ENCODE results near the gene SORL1.

The SORL1 gene

DNA sequence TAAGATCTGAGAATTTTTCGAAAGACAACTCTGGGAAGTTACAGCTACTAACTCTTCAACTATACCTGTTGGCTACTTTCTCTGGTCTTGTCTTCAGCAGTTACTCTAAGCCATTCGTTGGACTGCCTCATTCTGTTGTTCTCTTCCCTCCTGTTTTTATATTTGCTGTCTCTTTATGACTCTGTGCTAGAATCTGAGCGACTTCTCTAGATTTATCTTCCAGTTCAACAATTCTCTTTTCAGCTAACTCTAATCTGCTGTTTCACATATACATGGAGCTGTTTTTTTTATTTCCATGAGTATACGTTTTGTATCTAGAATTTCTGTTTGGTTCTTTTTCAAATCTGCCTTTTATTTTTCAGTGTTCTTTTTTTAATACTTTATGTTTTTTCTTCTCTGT lies 128.0 kb downstream of the SORL1 start:
- TF ChIP-seq, protein P1, sequence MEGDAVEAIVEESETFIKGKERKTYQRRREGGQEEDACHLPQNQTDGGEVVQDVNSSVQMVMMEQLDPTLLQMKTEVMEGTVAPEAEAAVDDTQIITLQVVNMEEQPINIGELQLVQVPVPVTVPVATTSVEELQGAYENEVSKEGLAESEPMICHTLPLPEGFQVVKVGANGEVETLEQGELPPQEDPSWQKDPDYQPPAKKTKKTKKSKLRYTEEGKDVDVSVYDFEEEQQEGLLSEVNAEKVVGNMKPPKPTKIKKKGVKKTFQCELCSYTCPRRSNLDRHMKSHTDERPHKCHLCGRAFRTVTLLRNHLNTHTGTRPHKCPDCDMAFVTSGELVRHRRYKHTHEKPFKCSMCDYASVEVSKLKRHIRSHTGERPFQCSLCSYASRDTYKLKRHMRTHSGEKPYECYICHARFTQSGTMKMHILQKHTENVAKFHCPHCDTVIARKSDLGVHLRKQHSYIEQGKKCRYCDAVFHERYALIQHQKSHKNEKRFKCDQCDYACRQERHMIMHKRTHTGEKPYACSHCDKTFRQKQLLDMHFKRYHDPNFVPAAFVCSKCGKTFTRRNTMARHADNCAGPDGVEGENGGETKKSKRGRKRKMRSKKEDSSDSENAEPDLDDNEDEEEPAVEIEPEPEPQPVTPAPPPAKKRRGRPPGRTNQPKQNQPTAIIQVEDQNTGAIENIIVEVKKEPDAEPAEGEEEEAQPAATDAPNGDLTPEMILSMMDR (IDR thresholded peaks at IDR 0.05) = no peak

- TF ChIP-seq, protein P1 (IDR thresholded peaks at IDR 0.05) = no peak
Measured at GRCh38 chr11:121581607-121582006, 129.5 kb downstream of the SORL1 start.

- TF ChIP-seq, protein P1 (IDR thresholded peaks at IDR 0.05) = no peak
Measured at GRCh38 chr11:121582296-121582695, 130.2 kb downstream of the SORL1 start.

DNA sequence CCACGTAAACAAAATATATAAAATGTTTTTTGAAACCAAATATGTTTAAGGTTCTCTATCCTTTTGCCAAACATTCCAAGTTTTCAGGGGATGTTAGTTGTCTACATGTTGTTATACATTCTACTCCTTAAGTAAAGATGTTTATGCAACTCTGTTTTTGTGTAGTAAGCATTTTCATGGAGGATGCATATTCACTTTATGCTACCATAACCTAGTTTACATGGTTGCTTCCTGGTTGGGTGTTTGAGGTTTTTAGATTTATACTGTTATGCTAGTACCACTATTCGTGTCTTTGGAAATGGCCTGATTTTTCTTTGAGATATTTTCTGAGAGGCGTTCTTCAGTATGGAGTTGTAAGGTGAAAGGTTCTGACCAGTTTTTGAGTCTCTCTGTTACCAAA lies 131.7 kb downstream of the SORL1 start:
- TF ChIP-seq, protein P1 (IDR thresholded peaks at IDR 0.05) = no peak

DNA sequence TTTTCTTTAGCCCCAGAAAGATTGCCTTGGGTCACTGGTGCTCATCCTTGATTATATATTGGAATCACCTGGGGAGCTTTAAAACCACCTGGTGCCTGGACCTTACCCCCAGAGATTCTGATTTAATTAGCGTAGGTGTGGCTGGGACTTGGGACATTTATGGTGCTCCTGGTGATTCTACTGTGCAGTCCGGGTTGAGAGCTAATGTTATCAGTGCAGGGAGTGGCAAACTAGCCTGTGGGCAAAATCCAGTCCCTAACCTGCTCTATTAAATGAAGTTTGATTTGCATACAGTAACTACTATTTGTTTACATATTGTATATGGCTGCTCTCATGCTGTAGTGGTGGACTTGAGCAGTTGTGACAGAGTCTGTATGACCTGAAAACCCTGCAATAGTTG lies 134.6 kb downstream of the SORL1 start:
- TF ChIP-seq, protein P1 (IDR thresholded peaks at IDR 0.05) = no peak

DNA sequence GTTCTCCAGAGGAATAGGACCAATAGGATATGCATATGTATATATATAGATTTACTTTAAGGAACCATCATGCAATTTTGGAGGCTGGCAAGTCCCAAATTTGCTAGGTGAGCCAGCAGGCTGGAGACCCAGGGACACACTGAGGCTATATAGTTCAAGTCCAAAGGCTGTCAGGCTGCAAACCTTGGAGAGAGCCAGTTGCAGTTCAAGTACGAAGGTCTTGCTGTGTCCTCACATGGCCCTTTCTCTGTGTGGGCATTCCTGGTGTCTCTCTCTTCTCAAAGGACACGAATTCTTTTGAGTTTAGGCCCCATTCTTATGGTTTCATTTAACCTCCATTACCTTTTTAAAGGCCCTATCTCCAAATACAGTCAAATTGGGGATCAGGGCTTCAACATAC lies 135.1 kb downstream of the SORL1 start:
- TF ChIP-seq, protein P1 (IDR thresholded peaks at IDR 0.05) = no peak

DNA sequence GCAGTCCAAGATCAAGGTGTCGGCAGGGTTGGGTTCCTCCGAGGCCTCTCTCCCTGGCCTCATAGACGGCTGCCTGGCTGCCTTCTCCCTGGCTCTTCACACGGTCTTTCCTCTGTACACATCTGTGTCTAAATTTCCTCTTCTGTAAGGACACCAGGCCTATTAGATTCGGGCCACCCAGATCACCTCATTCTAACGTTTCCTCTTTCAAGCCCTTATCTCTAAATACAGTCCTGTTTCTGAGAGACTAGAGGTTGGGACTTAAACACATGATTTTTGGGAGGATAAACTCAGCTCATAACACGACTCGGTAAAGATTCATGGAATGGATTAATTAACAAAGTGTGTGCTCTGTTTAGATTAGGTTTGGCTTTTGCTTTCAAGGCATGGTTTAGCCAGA lies 136.6 kb downstream of the SORL1 start:
- TF ChIP-seq, protein P1 (IDR thresholded peaks at IDR 0.05) = no peak

DNA sequence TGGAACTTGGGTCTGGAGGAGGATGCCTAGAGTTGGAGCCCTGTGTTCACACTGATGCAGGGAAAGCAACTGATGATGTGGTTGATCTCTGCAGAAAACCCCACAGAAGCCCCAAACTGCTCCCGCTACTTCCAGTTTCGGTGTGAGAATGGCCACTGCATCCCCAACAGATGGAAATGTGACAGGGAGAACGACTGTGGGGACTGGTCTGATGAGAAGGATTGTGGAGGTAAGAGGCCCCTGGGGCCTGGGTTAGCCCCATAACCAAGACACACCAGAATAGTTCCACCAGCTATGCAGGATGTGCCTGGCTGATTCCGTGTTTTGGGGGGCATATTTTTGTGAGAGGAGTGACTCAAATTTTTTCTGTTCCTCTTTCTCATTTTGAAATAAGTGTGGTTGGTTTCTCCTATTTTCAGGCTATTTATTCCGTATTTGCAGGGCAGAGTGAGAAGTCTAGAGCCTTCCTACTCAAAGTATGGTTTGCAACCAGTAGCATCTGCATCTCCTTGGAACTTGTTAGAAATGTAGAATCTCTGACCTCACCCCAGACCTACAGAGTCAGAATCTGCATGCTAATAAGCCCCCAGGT lies 137.9 kb downstream of the SORL1 start:
- TF ChIP-seq, protein P1 (IDR thresholded peaks at IDR 0.05) = no peak
